Stomach (tissue), 9 donors: ENCODE measurements around the gene SLC29A2. TPM values are rescaled to one million over a fixed set of nuclear protein-coding genes. Genes with fewer than 3 reads are reported as not detected.

ENCODE experiments used
- DNase-seq, 2 donors: peaks; one replicate each; pipeline versions ENCODE4 v3.0.0 to v3.0.0-alpha.2; 2013 to 2019
- H3K27ac ChIP-seq, 5 donors: fragments of 200-600 bp in 4 of 5; sonication (generic) in 4 of 5; one replicate each; pipeline ENCODE4 v1.5.1; 2013 to 2019; ENCODE audit warnings: mild to moderate bottlenecking in 1 of 5, moderate library complexity in 1 of 5
- H3K27me3 ChIP-seq, 3 donors: fragments of 200-600 bp; sonication (generic); one replicate each; pipeline ENCODE4 v1.5.1; 2017 to 2019; ENCODE audit warnings: mixed run types in 1 of 3
- H3K36me3 ChIP-seq, 4 donors: fragments of 200-600 bp; sonication (generic); 1 replicate in 3 of 4; 2 replicates in 1 of 4; pipeline ENCODE4 v1.5.1; 2016 to 2019
- H3K4me1 ChIP-seq, 4 donors: fragments of 200-600 bp; sonication (generic); one replicate each; pipeline ENCODE4 v1.5.1; 2016 to 2019
- H3K4me3 ChIP-seq, 4 donors: fragments of 200-600 bp; sonication (generic) in 3 of 4; one replicate each; pipeline ENCODE4 v1.5.1; 2016 to 2019; ENCODE audit warnings: mild to moderate bottlenecking in 1 of 4
- H3K9me3 ChIP-seq, 4 donors: fragments of 200-600 bp; sonication (generic); one replicate each; pipeline ENCODE4 v1.5.1; 2016 to 2019
- EP300 ChIP-seq: sonication (generic); formaldehyde crosslinking; IDR thresholded peaks from one replicate; pipeline ENCODE4 v1.6.1; 2017; ENCODE audit warnings: antibody characterized with exemption
- POLR2A ChIP-seq, 4 donors: fragments of 450-650 bp; IDR thresholded peaks; one replicate each; pipeline ENCODE4 v1.6.1; 2016; ENCODE audit warnings: antibody characterized with exemption in 4 of 4, control low read depth in 2 of 4, mild to moderate bottlenecking in 1 of 4, moderate library complexity in 1 of 4
- POLR2AphosphoS5 ChIP-seq, 3 donors: sonication (generic); formaldehyde crosslinking; IDR thresholded peaks; one replicate each; pipeline ENCODE4 v1.6.1; 2016; ENCODE audit warnings: antibody characterized with exemption in 3 of 3
- WGBS, 5 donors: extraction: QIAGEN DNeasy Blood & Tissue Kit in 3 of 5; methylation state at CpG; one replicate each; pipeline versions ENCODE4 v1.1.5 to v1.1.7; 2013 to 2018; 5-methylcytosine and 5-hydroxymethylcytosine counted together
- intact Hi-C: fragments of 100-400 bp; cut with DNase I; formaldehyde crosslinking; loops from one replicate; pipeline ENCODE4 v1.15.1; 2023; ENCODE audit warnings: low total_unique reads
- polyA plus RNA-seq, 3 donors: library from polyadenylated mRNA; stranded (reverse); fragments of 200-250 nt; gene quantifications; one replicate each; pipeline ENCODE4 v1.2.3, GENCODE V29; 2013
- total RNA-seq, 5 donors: library from RNA; depleted of rRNA; stranded (reverse); fragments of >200 nt; gene quantifications; one replicate each; pipeline versions ENCODE4 v1.1.0 to v1.2.3, GENCODE V29; 2014 to 2016
- TF ChIP-seq, protein P1 (sequence below), 7 experiments: fragments of 450-650 bp in 4 of 7; fragments of 200-600 bp in 3 of 7; sonication (generic) in 3 of 7; IDR thresholded peaks; one replicate each; pipeline ENCODE4 v1.5.1; 2016 to 2019; ENCODE audit warnings: antibody characterized with exemption in 7 of 7, control low read depth in 2 of 7, mild to moderate bottlenecking in 1 of 7
- donor health status: healthy with polysubstance abuse.
- donor health status: Bipolar disorder and iron deficiency.
- donor health status: healthy.

SLC29A2 gene
- total and polyA plus RNA-seq, 8 donors = 2.0 to 14.3 (median 6.4) TPM

DNA sequence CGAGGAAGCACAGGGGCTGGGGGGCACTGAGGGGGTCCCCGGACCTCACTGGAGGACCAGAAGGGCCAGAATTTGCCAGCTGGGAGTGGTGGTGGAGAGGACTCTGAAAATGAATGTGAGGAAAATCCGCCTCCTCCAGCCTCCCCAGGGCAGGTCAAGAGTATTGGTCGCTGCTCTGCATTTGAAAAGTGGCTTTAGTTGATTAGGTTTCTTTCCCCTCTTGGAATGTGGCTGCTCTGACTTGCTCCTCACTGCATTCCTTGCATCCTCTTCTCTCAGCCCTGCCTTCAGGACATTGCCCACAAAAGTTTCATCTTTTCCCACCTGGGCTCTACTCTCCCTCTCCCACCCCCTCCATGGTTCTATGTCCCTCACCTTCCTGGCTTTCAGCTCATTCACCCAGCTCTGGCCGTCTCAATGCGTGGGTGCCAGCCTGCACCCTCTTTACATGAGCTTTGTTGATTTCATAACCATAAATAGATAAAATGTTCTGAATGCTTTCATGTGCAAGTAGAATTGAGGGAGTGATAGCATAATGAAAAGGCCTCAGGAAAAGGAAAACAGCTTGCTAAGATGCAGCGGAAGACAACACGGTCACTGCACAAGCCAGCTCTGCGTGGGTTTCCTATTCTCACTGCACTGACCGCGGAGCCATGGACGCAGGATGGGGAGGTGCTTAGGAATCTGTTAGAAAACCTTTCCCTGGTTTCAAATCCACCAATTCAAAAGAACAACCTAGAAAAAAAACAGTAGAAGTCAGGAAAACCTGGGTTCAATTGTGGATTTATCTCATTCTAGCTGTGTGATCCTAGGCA, 42.8 kb upstream of the SLC29A2 start:
- Histone ChIP-seq H3K4me3 (no peak overlapping the region), H3K27me3 (peaks cover 0 to 82% (median 41%) of the 10 kb centered on the region in 3 donors), H3K9me3 (no peaks in the 10 kb centered on the region), H3K27ac (peak overlapping the region in 1 of 5 donors; percentile 83), H3K36me3 (no peaks in the 10 kb centered on the region), H3K4me1 (peaks cover under 1 to 52% (median 25%) of the 10 kb centered on the region in 4 donors)
- intact Hi-C loops = no loop called here
- DNase-seq = no peak
- WGBS, 5 donors = 53 to 60% (median 55%) methylated on average over 12 of the region's 12 CpGs
- TF ChIP-seq POLR2A (IDR thresholded peaks at IDR 0.05) (no peak), POLR2AphosphoS5 (IDR thresholded peaks at IDR 0.05) (no peak), EP300 (no peak)
- TF ChIP-seq, protein P1, sequence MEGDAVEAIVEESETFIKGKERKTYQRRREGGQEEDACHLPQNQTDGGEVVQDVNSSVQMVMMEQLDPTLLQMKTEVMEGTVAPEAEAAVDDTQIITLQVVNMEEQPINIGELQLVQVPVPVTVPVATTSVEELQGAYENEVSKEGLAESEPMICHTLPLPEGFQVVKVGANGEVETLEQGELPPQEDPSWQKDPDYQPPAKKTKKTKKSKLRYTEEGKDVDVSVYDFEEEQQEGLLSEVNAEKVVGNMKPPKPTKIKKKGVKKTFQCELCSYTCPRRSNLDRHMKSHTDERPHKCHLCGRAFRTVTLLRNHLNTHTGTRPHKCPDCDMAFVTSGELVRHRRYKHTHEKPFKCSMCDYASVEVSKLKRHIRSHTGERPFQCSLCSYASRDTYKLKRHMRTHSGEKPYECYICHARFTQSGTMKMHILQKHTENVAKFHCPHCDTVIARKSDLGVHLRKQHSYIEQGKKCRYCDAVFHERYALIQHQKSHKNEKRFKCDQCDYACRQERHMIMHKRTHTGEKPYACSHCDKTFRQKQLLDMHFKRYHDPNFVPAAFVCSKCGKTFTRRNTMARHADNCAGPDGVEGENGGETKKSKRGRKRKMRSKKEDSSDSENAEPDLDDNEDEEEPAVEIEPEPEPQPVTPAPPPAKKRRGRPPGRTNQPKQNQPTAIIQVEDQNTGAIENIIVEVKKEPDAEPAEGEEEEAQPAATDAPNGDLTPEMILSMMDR (IDR thresholded peaks at IDR 0.05) = no peak

GRCh38 chr11:66413167-66413566, 41.6 kb upstream of the SLC29A2 start:
- H3K4me3 ChIP-seq = no peak overlapping the region
- WGBS, 5 donors = 75 to 80% (median 79%) methylated on average over 6 of the region's 6 CpGs
- H3K27ac ChIP-seq = peak overlapping the region in 1 of 5 donors; percentile 83
- no peaks in the 10 kb centered on the region for H3K9me3 ChIP-seq
- H3K36me3 ChIP-seq = no peaks in the 10 kb centered on the region
- peaks cover 0 to 80% (median 40%) of the 10 kb centered on the region in 3 donors for H3K27me3 ChIP-seq
- TF ChIP-seq EP300 (no peak), POLR2A (IDR thresholded peaks at IDR 0.05) (no peak), POLR2AphosphoS5 (IDR thresholded peaks at IDR 0.05) (no peak)
- TF ChIP-seq, protein P1 (IDR thresholded peaks at IDR 0.05) = no peak
- intact Hi-C loops = no loop called here
- no peak for DNase-seq
- peaks cover 3 to 53% (median 27%) of the 10 kb centered on the region in 4 donors for H3K4me1 ChIP-seq

DNA sequence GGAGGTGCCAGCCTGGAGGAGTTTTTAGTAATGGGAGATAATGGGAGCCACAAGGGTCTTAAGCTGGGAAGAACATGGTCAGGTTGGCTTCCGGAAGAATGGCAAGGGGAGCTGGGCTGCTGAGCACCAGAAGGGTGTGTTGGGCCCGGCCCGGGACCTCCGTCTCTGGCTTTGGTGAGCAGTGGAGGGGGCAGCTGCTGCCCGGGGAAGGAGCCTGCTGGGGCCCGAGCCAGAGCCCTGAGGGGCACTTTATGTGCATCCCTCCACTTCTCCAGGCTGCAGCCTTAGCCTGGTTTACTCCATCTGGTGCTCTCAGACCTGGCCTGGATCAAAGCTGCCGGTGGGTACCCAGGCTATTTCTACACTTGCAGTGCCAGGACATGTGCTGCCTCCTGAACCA, 40.5 kb upstream of the SLC29A2 start:
- Histone ChIP-seq H3K4me1 (peaks cover 0 to 46% (median 24%) of the 10 kb centered on the region in 4 donors), H3K9me3 (no peaks in the 10 kb centered on the region), H3K27ac (peak overlapping the region in 1 of 5 donors; percentile 83), H3K4me3 (peak overlapping the region in 3 of 4 donors; percentile 6 to 24 (median 16)), H3K27me3 (peaks cover 0 to 71% (median 37%) of the 10 kb centered on the region in 3 donors), H3K36me3 (no peaks in the 10 kb centered on the region)
- no peak for DNase-seq
- intact Hi-C loops = no loop called here
- TF ChIP-seq, protein P1 (IDR thresholded peaks at IDR 0.05) = no peak
- TF ChIP-seq POLR2A (IDR thresholded peaks at IDR 0.05) (no peak), EP300 (no peak), POLR2AphosphoS5 (IDR thresholded peaks at IDR 0.05) (no peak)
- WGBS, 5 donors = 61 to 81% (median 64%) methylated on average over 4 to 7 of the region's 7 CpGs

- TF ChIP-seq, protein P1 (IDR thresholded peaks at IDR 0.05) = no peak
- TF ChIP-seq POLR2AphosphoS5 (IDR thresholded peaks at IDR 0.05) (no peak), EP300 (no peak), POLR2A (IDR thresholded peaks at IDR 0.05) (no peak)
- intact Hi-C loops = no loop called here
- Histone ChIP-seq H3K4me1 (peaks cover 0 to 46% (median 24%) of the 10 kb centered on the region in 4 donors), H3K4me3 (peak overlapping the region in 3 of 4 donors; percentile 6 to 24 (median 16)), H3K27ac (peak overlapping the region in 1 of 5 donors; percentile 83), H3K9me3 (no peaks in the 10 kb centered on the region), H3K36me3 (no peaks in the 10 kb centered on the region), H3K27me3 (peaks cover 0 to 65% (median 37%) of the 10 kb centered on the region in 3 donors)
- no peak for DNase-seq
- 49 to 62% (median 58%) methylated on average over 4 of the region's 4 CpGs for WGBS, 5 donors
Observed at GRCh38 chr11:66411323-66411722, 39.8 kb upstream of the SLC29A2 start.
